Stimulated activated CD8-positive, alpha-beta memory T cell treated with anti-CD3 and anti-CD28 coated beads, Interleukin-4, amount 100 ng/mL, for 24 hours (primary cell): ENCODE results near the gene MYCBPAP.
A peak's percentile ranks its signal among the peaks of the same experiment; 100 is the strongest.

Experiments
- DNase-seq: peaks from one replicate; pipeline ENCODE4 v3.0.0-alpha.2; 2020; ENCODE audit warnings: low read depth

Gene MYCBPAP

DNA sequence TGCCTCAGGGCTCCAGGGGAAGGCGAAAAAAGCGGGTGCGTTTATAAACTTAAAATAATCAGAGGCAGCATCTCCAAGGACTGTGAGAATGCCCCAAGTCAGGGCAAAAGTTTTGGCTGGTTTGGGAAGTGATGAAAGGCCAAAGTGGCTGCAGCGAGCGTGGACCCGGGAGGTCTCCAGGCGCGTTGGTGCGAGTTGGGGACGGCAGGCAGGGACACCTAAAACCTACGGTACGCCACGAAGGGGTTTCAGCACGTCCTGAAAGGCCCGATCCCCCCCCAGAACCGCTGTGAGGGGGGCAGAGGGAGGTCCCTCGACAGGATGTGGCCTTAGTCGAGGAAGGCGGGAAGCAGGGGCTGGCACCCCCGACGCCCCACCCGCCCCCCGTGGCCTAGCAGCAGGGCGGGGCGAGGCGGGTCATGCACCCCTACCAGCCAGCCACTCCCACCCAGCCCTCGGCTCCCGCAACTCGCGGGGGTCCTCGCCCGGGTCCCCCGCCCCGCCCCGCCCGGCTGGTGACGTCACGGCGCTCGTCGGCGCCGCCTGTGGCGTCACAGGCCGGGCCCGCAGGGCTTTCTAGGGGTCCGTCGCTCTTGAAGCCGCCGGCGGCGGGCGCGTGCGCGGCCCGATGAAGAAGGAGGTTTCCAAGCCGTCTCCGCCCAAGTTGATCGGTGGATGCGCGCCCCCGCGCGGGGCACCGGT, at the start of gene MYCBPAP:
Gene MYCBPAP (plus strand): TSS at position 569 of the 702 bp plus-strand sequence. CDS start 236 bp downstream, outside the sequence.
- DNase-seq = peak; percentile 61

- no peak for DNase-seq
Measured at GRCh38 chr17:50458701-50459676, 49.2 kb upstream of the MYCBPAP start.

GRCh38 chr17:50459756-50460155, 48.5 kb upstream of the MYCBPAP start:
- no peak for DNase-seq

DNA sequence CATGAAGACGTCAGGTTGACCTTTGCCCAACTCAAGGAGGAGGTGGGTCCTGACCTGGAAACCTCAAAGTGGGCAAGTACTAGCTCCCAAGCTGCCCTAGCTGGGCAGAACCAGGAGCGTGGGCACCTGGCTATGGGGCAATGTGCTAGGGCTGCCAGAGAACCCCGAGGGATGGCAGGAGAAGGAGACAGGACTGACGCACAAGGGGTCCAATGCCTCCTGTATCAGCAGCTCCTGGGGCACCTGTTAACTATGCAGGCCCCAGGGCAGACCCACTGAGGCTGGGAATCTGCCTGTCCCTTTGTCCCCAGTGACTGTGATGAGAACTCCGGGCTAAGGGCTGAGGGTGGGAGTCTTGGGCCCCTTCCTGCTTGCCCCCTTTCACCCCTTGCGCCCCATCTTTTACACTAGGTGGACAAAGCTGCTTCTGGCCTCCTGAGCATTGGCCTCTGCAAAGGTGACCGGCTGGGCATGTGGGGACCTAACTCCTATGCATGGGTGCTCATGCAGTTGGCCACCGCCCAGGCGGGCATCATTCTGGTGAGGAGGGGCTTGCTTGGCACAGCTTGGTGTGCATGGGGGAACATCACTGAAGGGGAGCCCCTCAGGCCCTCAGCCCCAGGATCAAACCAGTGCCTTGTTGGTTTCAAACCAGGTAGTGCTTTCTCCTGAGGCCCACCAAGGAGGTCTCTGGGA, 47.3 kb upstream of the MYCBPAP start:
- no peak for DNase-seq

- DNase-seq = no peak
Measured at GRCh38 chr17:50461550-50462132, 46.6 kb upstream of the MYCBPAP start.

DNA sequence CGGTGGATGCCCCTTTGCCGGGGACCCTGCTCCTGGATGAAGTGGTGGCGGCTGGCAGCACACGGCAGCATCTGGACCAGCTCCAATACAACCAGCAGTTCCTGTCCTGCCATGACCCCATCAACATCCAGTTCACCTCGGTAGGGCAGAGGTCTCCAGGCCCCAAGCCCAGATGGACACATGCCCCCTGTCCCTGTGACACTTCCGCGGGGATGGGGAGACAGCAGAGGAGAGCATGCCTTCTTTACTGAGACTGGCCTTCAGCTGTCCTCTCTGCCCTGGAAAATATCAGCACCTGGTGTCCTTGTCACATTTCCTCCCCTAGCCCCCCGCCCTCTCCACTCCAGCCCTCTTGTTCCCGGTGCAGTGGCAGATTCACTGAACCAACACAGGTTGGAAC, 45.8 kb upstream of the MYCBPAP start:
- DNase-seq = no peak

DNA sequence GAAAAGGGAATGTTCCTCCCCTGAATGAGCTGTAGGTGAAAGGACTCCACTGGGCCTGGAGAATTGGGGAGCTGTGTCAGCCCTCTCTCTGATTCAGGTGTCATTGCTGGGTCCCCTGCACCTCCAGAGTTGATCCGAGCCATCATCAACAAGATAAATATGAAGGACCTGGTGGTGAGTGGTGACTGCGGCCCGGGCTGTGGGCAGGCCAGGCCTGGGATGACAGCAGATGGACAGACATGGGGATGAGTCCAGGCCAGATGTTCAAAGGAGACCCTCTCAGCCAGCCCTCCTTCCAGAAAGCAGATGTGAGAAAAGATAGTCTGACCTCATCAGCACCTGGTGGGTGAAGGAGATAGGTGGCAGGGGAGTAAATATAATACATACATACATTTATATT, 44.1 kb upstream of the MYCBPAP start:
- no peak for DNase-seq

GRCh38 chr17:50464736-50465135, 43.5 kb upstream of the MYCBPAP start:
- no peak for DNase-seq

DNA sequence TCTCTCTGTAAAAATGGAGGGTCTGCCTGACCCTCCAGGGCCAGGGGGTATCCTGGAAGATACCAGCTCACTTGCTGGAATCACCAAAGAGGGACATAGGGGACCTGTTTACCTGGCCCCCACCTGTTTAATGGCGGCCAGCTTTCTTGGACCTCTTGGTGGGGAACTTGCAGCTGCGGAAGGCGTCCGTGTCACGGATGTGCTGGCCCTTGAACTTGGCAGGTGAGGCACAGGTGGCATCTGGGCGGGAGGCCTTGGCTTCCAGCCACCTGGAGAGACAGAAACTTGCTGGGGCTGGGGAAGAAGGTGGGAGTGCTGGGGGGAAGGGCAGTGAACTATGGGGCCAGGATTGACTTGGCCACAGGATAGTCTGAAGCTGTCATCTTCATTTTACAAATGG, 43.1 kb upstream of the MYCBPAP start:
- DNase-seq = no peak

- DNase-seq = no peak
Measured at GRCh38 chr17:50465635-50466034, 42.6 kb upstream of the MYCBPAP start.

GRCh38 chr17:50466371-50467113, 41.7 kb upstream of the MYCBPAP start:
- no peak for DNase-seq

DNA sequence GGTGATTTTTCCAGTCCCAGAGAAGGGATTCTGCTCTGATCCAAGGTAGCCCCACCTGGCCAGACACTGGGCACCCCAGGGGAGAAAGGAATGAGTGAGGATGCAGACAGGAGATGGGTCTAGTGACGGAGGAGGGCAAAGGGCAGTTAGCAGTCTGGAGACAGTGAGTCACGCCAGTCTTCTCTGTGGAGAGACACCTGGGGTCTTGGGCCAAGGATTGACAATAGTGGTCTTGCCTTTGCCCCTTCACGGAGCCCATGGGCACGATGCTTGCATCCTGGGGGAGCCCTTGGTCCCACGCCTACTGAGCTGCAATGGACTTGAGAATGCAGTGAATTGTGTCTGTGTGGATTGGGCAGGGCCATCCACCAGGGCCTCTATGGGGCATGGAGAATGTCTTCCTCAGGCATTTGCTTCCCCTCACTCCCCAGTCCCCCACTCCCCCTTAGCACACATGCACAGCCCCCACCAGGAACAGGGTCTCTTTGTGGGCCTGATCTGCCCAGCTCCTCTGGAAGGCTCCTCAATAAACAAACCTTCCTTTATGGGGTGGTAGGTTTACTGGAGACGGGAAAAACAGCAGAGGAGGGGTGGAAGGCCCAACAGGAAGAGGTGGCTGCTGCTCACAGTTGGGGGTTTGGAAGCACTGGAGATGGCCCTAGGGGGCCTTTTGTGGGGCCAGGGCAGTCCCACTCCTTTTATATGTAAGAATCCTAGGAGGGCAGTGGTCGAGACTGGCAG, 41.0 kb upstream of the MYCBPAP start:
- no peak for DNase-seq

DNA sequence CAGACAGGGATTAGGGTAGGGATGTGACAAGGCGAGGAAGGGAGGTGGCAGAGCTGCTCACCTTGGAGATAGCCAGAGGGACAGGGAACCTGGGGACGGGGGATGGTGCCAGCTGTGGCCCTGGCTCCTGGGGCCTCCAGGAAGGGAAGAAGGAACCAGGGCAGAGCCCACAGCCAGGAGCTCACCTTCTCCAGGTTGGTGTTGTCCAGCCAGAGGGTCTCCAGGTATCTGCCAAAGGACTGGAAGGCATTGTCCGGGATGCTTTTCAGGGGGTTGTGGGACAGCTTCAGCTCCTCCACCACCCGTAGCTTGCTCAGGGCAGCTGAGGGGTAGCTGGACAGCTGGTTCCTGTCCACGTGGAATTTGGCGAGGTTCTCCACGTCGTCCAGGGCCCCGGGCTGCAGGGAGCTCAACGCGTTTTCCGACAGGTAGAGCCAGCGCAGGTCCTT, 40.4 kb upstream of the MYCBPAP start:
- DNase-seq = no peak

- no peak for DNase-seq
Measured at GRCh38 chr17:50468304-50469207, 39.7 kb upstream of the MYCBPAP start, which contains the start of gene CHAD. Gene CHAD, minus strand, starts transcription at chr17:50468880. Its CDS starts 67 bp downstream, at chr17:50468813.

DNA sequence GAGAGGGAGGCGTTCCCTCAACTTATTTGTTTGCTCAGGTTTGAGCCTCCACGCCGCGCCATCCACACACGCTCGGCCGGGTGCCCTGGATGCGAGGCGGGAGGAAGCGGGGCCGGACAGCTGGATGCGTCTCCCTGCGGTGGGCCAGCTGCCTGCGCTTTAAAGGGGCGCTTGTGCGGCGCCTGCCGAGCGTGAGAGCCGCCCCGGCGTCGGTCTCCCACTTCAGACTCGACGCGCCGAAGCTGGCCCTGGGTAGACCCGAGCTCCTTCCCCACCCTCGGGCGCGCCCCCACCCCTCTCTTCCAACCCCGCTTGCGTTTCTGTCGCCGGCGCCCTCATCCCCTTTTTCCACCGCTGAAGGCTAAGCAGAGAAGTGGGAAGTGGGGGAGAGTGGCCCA, 39.0 kb upstream of the MYCBPAP start:
- DNase-seq = no peak

- no peak for DNase-seq
Measured at GRCh38 chr17:50469671-50470305, 38.5 kb upstream of the MYCBPAP start.

DNA sequence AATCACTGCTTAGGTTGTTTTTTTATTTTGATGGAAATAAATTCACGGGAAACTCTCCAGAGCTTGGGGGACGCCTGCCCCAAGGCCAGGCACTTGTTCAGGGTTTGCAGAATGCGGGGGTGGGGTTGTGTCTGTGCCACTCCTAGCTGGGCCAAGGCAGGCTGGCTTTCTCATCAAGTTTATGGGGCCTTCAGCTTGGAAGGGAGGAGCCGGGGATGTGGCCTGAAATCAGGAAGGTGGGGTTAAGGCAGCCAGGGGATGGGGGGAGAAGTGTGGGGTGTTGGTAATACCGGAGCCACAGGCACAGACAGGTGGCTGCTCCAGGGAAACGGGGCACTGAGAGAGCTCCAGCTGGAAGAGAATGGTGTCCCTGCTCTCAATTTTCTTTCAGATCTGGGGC, 37.8 kb upstream of the MYCBPAP start:
- DNase-seq = no peak

DNA sequence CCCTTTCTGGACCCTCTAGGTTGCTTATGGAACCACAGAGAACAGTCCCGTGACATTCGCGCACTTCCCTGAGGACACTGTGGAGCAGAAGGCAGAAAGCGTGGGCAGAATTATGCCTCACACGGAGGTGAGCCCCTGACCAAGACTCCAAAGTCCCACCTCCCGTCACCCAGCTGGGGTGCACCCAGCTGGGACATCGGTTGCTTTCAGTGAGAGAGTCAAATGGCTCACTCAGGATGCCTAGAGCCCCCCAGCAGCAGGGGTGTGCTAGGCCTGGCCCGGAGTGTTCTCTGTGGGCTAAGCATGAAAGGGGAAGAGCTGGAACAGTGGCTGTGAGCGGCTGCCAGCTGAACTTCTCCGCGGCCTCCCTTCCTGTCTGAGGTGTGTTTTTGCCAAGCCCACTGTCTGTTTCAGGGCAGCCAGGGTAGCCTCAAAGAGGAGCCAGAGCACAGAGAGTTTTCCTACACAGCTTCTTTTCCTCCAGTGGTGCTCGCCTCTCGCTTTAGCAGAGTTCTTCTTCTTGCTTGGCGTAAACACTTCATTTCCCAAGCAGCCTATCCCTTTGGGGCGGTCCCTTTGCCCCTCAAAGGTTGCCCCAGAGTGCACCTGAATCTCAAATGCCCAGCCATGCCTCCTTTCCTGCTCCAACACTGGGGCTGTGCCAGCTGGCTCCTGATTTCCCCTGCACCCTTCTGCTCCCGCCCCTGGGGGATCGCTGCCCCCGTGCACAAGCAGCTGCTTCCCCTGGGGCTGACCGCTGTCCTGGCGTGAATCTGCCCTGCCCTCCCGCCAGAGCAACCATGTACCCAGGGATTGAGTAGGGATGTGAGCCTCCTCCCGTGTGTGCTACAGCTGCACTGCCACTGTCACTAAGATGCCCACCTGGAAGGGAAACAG, 37.0 kb upstream of the MYCBPAP start:
- DNase-seq = no peak
